Activated CD4-positive, alpha-beta T cell treated with anti-CD3 and anti-CD28 coated beads for 36 hours (primary cell): ENCODE data around the gene CFAP92. TPM values are rescaled to one million over a fixed set of nuclear protein-coding genes. Genes with fewer than 3 reads are reported as not detected.

Experiments used
- ATAC-seq: fragments of 200-7000 bp; cut with Tn5 transposase; one replicate; pipeline ENCODE4 v1.10.0; 2021; ENCODE audit warnings: mild to moderate bottlenecking, moderate library complexity
- CTCF ChIA-PET: fragments of 350-600 bp; sonication (Branson Sonifier 250); formaldehyde crosslinking; loops from one replicate; lab custom pipeline; 2021; ENCODE audit warnings: antibody characterized with exemption; lab: Charles Lee
- POLR2A ChIA-PET: fragments of 350-600 bp; sonication (Branson Sonifier 250); formaldehyde crosslinking; loops from one replicate; lab custom pipeline; 2021; ENCODE audit warnings: antibody characterized with exemption, inconsistent platforms; lab: Charles Lee
- DNase-seq: peaks from one replicate; pipeline ENCODE4 v3.0.0-alpha.2; 2020
- H3K27ac Mint-ChIP-seq: one replicate; pipeline ENCODE4 v1.8.0; 2021; ENCODE audit warnings: mixed read lengths
- H3K27me3 Mint-ChIP-seq: one replicate; pipeline ENCODE4 v1.8.0; 2021; ENCODE audit warnings: mixed read lengths
- H3K36me3 Mint-ChIP-seq: one replicate; pipeline ENCODE4 v1.8.0; 2021; ENCODE audit warnings: low read depth, mixed read lengths
- H3K4me1 Mint-ChIP-seq: one replicate; pipeline ENCODE4 v1.8.0; 2021; ENCODE audit warnings: mixed read lengths
- H3K4me3 Mint-ChIP-seq: one replicate; pipeline ENCODE4 v1.8.0; 2021; ENCODE audit warnings: mild to moderate bottlenecking, moderate library complexity, mixed read lengths
- H3K9me3 Mint-ChIP-seq: one replicate; pipeline ENCODE4 v1.8.0; 2021; ENCODE audit warnings: low read depth, mixed read lengths
- intact Hi-C, 2 experiments: fragments of 100-400 bp; cut with DNase I in 1 of 2; cut with micrococcal nuclease in 1 of 2; formaldehyde crosslinking; loops; one replicate each; pipeline versions ENCODE4 v1.14.2 to v1.15.1; 2022 to 2024; cut with DNase I, micrococcal nuclease
- total RNA-seq, 2 experiments: library from RNA; stranded (reverse); gene quantifications; one replicate each; pipeline ENCODE4 v1.2.3, GENCODE V29; 2021

CFAP92 gene, protein sequence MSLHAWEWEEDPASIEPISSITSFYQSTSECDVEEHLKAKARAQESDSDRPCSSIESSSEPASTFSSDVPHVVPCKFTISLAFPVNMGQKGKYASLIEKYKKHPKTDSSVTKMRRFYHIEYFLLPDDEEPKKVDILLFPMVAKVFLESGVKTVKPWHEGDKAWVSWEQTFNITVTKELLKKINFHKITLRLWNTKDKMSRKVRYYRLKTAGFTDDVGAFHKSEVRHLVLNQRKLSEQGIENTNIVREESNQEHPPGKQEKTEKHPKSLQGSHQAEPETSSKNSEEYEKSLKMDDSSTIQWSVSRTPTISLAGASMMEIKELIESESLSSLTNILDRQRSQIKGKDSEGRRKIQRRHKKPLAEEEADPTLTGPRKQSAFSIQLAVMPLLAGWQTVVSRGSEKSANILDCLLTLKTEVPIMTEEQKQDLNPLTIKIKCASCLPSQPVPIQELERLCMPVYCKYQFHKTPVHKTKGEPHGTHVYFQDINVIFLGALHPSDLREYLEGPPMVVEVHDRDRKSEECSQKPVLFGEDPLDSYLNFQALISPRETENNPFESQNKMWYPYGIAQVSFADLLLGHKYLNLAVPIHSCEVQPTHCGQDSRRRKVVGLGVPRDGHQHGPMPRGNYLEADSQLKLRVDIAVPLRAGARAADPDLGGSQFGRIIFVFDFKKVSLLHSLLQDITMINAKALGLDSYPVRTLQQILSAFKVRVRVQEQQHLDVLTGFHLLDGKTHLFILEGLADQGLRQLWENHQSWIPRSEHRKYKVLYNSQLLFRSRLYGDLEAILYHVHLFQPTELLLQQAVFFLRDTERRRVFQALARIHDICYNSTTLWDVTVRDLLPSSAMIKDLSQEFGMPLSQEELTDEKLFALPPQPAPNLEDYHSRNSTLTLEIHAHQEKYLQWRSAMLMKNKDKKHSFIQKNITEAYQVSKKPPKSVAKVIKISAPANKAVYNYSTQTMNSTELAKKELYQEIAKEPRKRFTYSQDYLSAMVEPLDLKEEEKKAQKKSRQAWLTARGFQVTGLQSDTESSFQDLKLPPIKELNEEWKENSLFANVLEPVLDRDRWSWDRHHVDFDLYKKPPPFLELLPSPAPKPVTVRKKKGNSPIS
- total RNA-seq = under 1 TPM; 0.64 to 0.88 TPM

DNA sequence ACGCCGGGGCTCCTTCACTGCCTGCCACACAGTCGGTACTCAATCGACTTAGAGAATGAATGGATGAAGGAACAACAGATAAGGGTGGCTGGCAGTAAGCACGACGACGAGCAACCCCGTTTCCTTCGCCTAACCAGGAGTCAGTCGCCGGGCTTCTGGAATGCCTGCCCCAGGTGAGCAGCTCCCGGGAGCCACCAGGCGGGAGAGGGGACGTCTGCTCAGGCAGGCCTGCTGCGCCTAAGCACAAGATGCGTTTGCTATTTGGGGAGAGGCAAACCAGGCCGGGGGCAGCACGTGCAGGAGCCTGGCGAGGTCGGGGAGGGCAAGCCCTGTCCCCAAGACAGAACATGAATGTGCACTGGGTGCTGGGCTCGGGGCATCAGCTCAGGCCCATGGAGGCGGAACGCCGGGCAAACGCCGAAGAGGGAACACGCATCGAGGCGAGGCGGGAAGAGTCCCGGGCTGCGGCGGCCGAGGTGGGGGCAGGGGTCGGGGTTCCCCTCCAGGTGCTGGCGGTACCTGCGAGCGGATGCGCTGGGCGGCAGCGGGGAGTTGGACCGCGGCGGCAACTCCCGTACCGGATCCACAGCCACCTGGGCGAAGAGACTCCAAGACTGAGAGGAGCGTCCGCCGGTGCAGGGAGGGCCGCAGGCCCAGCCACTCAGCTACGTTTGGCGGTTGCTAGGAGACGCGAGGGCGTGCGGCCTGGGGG is at the start of gene CFAP92:
Gene CFAP92 (minus strand): TSS at position 616 of the 712 bp plus-strand sequence. CDS start 772 bp downstream, outside the sequence.
- Mint-ChIP-seq H3K27ac (peak within 1 kb of the TSS; percentile 49), H3K9me3 (no peaks in the 10 kb centered on the region), H3K27me3 (no peaks in the 10 kb centered on the region), H3K4me1 (peaks cover 32% of the 10 kb centered on the region), H3K4me3 (peak within 1 kb of the TSS; percentile 63), H3K36me3 (no peaks in the 10 kb centered on the region)
- ChIA-PET CTCF (interaction anchor here (0.6 to 3.9 kb wide), 8 partner anchors 12 to 253 kb away, joined by 3 to 20 read pairs (median 4); no protein-coding TSS in a partner anchor), POLR2A (interaction anchor here (0.6 to 1.6 kb wide), 5 partner anchors 11 to 193 kb away, joined by 3 to 8 read pairs (median 4); no protein-coding TSS in a partner anchor)
- DNase-seq (peak; percentile 95), ATAC-seq (peak; percentile 97)
- intact Hi-C loops = loop anchor here (1.0 to 2.0 kb wide), 5 partner anchors 33 to 286 kb away; partner anchors contain the start of genes ACAD9 (in 1 of the 2), COPG1 (in 1 of the 2) and ISY1 (in 1 of the 2)

DNA sequence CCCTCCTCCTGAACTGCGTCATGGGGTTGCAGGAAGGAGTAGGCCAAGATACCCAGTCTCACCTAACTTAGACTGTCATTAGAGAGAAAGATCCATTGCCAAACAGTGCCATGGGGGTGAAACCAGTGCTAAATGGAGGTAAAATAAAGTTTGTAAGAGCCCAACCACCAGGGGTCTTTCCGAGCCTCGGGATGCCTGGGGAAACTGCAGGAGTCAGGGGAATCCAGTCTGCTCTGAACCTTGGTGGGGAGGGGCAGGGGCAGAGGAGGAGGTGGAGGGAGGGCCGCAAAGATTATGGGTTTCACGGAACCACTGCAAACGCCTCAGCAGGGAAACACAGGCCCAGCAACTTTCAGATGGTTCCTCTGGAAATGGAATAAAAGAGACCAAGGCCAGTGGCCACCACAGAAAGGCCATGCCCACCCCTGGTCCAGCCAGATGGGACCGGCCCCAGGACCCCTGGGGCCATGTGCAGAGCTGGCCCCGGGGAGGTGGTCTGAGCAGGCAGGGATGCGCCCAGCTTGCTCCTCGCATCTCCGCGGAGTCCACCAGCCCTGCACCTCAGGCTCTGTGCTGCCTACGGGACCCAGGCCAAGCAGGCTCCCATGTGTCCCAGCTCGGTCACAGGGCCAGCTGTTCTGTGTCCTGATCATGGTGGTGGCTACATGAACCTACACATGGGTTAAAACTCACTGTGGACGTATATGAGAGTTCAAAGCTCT is 46.9 kb upstream of the CFAP92 start:
- ChIA-PET CTCF (interaction anchor here (1.5 to 2.6 kb wide), 3 partner anchors 11 to 13 kb away, joined by 7 to 10 read pairs (median 8); no protein-coding TSS in a partner anchor), POLR2A (no interaction called here)
- intact Hi-C loops = no loop called here
- H3K36me3 Mint-ChIP-seq = no peaks in the 10 kb centered on the region
- ATAC-seq (no peak), DNase-seq (no peak)
- H3K4me3 Mint-ChIP-seq = no peak overlapping the region
- no peak overlapping the region for H3K27ac Mint-ChIP-seq
- no peaks in the 10 kb centered on the region for H3K9me3 Mint-ChIP-seq
- H3K27me3 Mint-ChIP-seq = peaks cover 16% of the 10 kb centered on the region
- H3K4me1 Mint-ChIP-seq = peaks cover 6% of the 10 kb centered on the region

DNA sequence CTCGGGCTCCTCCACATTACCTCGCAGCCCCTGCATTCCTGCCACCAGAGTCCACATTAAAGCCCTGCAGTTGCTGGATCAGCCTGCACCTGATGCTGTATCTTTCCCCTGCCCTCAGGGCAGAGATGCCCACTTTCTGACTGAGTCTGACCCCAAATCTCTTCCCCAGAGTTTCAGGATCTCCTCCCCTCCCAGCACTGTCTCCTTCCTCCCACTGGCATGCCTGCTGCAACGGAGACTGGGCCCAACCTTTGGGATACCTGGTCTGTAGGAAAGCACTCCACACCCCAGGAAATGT is 46.1 kb upstream of the CFAP92 start:
- ChIA-PET POLR2A (no interaction called here), CTCF (no interaction called here)
- H3K9me3 Mint-ChIP-seq = no peaks in the 10 kb centered on the region

DNA sequence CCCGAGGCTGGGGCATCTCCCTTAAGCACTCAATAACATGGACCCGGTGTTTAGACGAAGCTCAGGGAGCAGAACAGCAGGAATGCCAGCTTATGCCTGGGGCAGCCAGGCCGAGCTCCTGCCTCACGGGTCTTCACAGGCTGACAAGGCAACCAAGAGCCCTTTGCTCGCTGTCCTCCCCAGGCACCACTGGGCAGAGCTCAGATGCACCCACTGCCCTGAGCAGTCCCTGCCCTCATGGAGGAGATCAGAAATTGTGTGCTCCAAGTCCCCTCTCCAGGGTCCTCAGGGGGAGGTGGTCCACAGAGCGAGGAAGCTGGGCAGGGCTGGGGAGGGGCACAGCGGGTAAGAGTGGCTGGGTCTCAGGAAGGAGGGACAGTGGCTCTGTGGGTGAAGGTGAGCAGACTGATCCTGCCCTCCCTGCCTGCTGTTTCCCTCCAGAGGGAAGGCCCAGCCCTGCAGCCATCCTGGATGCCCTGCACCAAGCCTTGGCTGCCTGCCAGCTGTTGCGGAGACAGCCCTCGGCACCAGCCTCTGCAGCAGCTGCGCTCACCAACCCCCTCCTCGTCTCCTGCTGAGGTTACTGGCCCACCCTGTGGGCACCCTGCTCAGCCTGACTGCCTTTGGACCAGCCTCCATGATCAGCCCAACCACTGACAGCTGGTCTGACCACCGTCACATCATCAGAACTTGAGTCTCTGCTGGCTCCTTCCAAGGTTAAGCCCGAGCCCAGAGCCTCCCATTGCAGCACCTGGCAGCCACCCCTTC is 45.6 kb upstream of the CFAP92 start:
- Mint-ChIP-seq H3K4me1 (peaks cover 14% of the 10 kb centered on the region), H3K36me3 (no peaks in the 10 kb centered on the region), H3K4me3 (no peak overlapping the region), H3K27me3 (peaks cover 14% of the 10 kb centered on the region), H3K27ac (no peak overlapping the region), H3K9me3 (no peaks in the 10 kb centered on the region)
- ATAC-seq (no peak), DNase-seq (no peak)
- ChIA-PET POLR2A (no interaction called here), CTCF (interaction anchor here (1.1 kb wide), 1 partner anchor 11 kb away, joined by 4 read pairs; no protein-coding TSS in a partner anchor)
- intact Hi-C loops = no loop called here

More for the DNA sequence above, 46.1 kb upstream of the CFAP92 start:
- Mint-ChIP-seq H3K4me1 (peaks cover 14% of the 10 kb centered on the region), H3K36me3 (no peaks in the 10 kb centered on the region), H3K27me3 (peaks cover 14% of the 10 kb centered on the region), H3K27ac (no peak overlapping the region), H3K4me3 (no peak overlapping the region)
- intact Hi-C loops = no loop called here
- DNase-seq (no peak), ATAC-seq (no peak)

DNA sequence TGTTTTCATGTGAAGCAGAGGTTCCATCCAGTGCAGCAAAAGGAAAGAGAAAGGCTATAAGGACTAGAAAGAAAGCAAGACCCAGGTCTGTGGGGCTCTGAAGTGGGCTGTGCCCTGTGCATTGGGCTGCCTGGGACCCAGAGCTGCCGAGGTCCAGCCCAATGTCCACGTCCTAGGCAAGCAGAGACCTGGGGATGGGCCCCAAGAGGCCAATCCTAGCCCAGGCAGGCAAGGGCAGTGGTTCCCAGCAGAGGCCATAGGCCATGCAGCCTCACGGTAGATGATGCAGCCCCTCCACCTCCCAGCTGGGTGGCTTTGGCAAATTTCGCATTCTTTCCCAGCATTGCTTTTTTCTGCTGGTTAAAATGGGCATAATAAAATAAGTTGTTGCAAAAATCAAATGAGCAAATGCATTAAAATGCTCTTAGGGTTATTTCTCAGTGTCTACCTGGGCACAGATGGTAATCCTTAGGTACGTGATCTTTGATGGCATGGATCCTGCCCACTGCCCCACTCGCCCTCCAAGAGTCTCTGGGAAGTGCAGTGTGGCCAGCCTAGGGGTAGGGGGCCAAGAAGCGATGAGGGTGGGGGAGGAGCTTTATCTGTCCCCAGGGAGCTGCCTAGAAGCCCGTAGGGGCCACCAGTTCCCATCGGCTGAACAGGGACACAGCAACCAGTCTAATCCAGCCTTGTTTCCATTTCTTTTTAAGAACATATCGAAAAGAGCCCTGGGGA is 44.4 kb upstream of the CFAP92 start:
- ChIA-PET CTCF (interaction anchor here (0.6 to 2.8 kb wide), 4 partner anchors 9 to 15 kb away, joined by 3 to 13 read pairs (median 6); no protein-coding TSS in a partner anchor), POLR2A (no interaction called here)
- no peak for DNase-seq
- no peak overlapping the region for H3K27ac Mint-ChIP-seq
- H3K4me1 Mint-ChIP-seq = peaks cover 14% of the 10 kb centered on the region
- no peaks in the 10 kb centered on the region for H3K36me3 Mint-ChIP-seq
- H3K4me3 Mint-ChIP-seq = no peak overlapping the region
- intact Hi-C loops = no loop called here
- no peaks in the 10 kb centered on the region for H3K9me3 Mint-ChIP-seq
- H3K27me3 Mint-ChIP-seq = peaks cover 9% of the 10 kb centered on the region
- ATAC-seq = no peak

DNA sequence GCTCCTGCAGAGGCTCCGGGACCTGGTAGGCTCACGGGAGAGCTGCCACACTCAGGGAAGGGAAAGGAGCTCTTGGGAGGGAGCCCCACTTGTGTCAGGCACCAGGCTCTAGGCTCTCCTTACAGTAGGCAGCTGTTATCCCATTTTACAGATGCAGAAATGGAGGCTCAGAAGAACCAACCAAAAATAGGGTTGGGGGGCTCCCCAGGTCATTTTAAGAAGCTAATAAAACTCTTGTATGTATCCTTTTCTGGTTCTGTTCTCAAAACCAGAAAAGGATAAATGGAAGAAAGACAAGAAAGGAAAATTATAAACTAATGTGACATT is 43.2 kb upstream of the CFAP92 start:
- intact Hi-C loops = no loop called here
- H3K27ac Mint-ChIP-seq = no peak overlapping the region
- no peak for DNase-seq
- no peak overlapping the region for H3K4me3 Mint-ChIP-seq
- no peaks in the 10 kb centered on the region for H3K36me3 Mint-ChIP-seq
- POLR2A ChIA-PET = interaction anchor here (0.6 kb wide), 1 partner anchor 194 kb away, joined by 12 read pairs; no protein-coding TSS in a partner anchor
- H3K4me1 Mint-ChIP-seq = peaks cover 14% of the 10 kb centered on the region
- H3K9me3 Mint-ChIP-seq = no peaks in the 10 kb centered on the region
- ATAC-seq = no peak
- CTCF ChIA-PET = interaction anchor here (0.6 to 2.8 kb wide), 8 partner anchors 9 to 827 kb away, joined by 3 to 13 read pairs (median 5); no protein-coding TSS in a partner anchor
- H3K27me3 Mint-ChIP-seq = peaks cover 3% of the 10 kb centered on the region

DNA sequence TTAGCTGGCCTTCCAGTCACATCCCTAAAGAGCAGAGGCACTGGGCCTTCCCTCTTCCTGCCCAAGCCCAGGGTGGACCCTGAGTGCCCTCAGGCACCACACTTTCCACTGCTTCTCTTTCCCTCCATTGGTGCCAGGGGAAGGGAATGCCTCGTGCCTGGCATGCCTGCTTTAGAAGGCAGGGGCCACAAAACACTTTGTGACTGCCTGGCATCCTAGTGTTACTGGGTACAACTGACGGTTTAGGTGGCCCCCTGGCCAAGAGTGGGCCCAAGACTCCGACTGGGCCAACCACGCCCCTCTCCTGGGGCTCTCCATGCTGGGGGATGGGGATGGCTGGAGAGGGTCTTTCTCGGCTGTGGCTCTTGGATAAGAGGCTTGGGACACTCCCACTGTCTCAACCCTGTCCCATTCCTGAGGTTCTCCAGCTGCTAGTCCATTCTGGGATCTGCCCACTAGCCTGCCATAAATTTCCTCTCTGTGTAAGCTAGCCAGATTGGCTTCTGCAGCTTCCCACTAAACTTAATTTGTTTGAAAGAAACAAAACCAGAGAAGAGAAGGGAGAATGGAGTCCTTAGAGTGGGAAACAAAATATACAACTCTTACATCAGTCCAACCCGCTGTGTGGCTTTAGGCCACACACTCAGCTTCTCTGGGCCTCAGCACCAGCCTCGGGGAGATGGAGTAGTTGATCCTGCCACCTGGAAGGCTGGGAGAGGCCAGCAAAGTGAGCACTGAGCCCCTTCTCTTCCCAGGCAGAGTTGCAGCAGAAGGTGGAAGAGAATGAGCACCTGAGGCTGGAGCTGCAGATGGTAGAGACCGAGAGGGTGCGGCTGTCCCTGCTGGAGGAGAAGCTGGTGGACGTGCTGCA is 42.6 kb upstream of the CFAP92 start:
- no peaks in the 10 kb centered on the region for H3K36me3 Mint-ChIP-seq
- POLR2A ChIA-PET = no interaction called here
- H3K4me3 Mint-ChIP-seq = no peak overlapping the region
- intact Hi-C loops = no loop called here
- CTCF ChIA-PET = interaction anchor here (0.6 to 2.8 kb wide), 9 partner anchors 10 to 826 kb away, joined by 3 to 13 read pairs (median 4); no protein-coding TSS in a partner anchor
- peaks cover 14% of the 10 kb centered on the region for H3K4me1 Mint-ChIP-seq
- no peak for DNase-seq
- H3K9me3 Mint-ChIP-seq = no peaks in the 10 kb centered on the region
- ATAC-seq = no peak
- peaks cover 3% of the 10 kb centered on the region for H3K27me3 Mint-ChIP-seq
- H3K27ac Mint-ChIP-seq = no peak overlapping the region

DNA sequence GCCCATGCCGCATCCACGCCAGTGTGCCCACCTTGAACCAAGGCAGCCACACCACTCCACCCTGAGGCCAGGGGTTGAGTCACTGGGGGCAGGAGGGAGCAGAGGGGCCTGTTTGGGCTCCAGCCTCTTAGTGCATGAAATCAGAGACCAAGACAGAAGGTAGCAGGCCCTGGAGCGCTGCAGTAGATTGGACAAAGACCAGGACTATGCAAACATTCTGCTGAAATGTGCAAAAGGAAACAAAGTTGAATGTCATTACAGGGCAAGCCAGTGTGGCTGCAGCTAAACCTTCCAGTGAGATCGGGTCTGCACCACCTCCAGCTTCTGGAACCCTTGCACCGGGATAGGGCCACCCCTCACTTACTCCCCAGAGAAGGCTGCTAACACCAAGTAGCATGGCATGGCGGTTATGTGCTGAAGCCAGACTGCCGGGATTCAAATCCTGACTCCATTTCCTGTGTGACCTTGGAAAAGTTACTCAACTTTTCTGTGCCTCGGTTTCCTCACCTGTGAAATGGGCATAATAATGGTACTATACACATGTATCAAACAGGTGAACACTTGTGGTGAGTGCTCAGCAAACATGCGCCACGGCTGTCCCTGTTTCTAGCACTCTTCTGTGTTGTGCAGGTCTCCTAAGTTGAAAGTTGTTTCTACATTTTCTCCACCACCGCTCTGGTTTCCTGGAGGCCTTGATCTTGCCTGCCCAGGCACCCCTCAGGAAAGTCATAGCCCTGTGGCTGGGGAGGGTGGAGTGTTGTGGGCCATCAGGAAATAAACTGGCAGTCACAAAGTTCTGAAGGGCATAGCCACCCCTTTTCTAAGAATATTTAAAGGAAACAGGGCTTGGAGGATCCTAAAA is 41.7 kb upstream of the CFAP92 start:
- ChIA-PET CTCF (interaction anchor here (0.6 to 2.8 kb wide), 3 partner anchors 9 to 62 kb away, joined by 3 to 13 read pairs (median 9); no protein-coding TSS in a partner anchor), POLR2A (no interaction called here)
- Mint-ChIP-seq H3K9me3 (no peaks in the 10 kb centered on the region), H3K4me1 (peaks cover 14% of the 10 kb centered on the region), H3K27me3 (peaks cover 3% of the 10 kb centered on the region), H3K27ac (no peak overlapping the region), H3K36me3 (no peaks in the 10 kb centered on the region), H3K4me3 (no peak overlapping the region)
- ATAC-seq = no peak
- intact Hi-C loops = no loop called here
- no peak for DNase-seq
